ENCODE measurements around the gene KRT8.
A peak's percentile ranks its signal among the peaks of the same experiment; 100 is the strongest.

Gene KRT8

GRCh38 chr12:52909331-52909730, 4.5 kb upstream of the KRT8 start:
- H3K36me3 Mint-ChIP-seq (ENCODE audit: low read depth): no peaks in the 10 kb centered on the region
- no peaks in the 10 kb centered on the region for H3K9me3 Mint-ChIP-seq
- H3K4me3 Mint-ChIP-seq: no peak overlapping the region
- no peak overlapping the region for H3K27ac Mint-ChIP-seq
- TF ChIP-seq CTCF (IDR thresholded peaks at IDR 0.05): no peak
- peaks cover 56% of the 10 kb centered on the region for H3K4me1 Mint-ChIP-seq
- H3K27me3 Mint-ChIP-seq (ENCODE audit: low read depth, poor library complexity): peaks cover 12% of the 10 kb centered on the region
- DNase-seq: no peak

GRCh38 chr12:52907092-52907810, 2.4 kb upstream of the KRT8 start:
- Mint-ChIP-seq H3K36me3 (ENCODE audit: low read depth) (no peaks in the 10 kb centered on the region), H3K27me3 (ENCODE audit: low read depth, poor library complexity) (peaks cover 12% of the 10 kb centered on the region), H3K27ac (peak overlapping the region; percentile 72), H3K4me3 (no peak overlapping the region), H3K9me3 (no peaks in the 10 kb centered on the region), H3K4me1 (peaks cover 58% of the 10 kb centered on the region)
- no peak for DNase-seq
- no peak for TF ChIP-seq CTCF (IDR thresholded peaks at IDR 0.05)

- no peak for DNase-seq
- peak overlapping the region; percentile 64 for H3K27ac Mint-ChIP-seq
- peaks cover 12% of the 10 kb centered on the region for H3K27me3 Mint-ChIP-seq (ENCODE audit: low read depth, poor library complexity)
- no peak for TF ChIP-seq CTCF (IDR thresholded peaks at IDR 0.05)
- H3K4me3 Mint-ChIP-seq: peak overlapping the region; percentile 9
- H3K9me3 Mint-ChIP-seq: no peaks in the 10 kb centered on the region
- peaks cover 10% of the 10 kb centered on the region for H3K36me3 Mint-ChIP-seq (ENCODE audit: low read depth)
- peaks cover 65% of the 10 kb centered on the region for H3K4me1 Mint-ChIP-seq
Measured at GRCh38 chr12:52906191-52906601, 1.3 kb upstream of the KRT8 start.

- H3K36me3 Mint-ChIP-seq (ENCODE audit: low read depth): peaks cover 29% of the 10 kb centered on the region
- peak overlapping the region; percentile 92 for H3K4me3 Mint-ChIP-seq
- peaks cover 61% of the 10 kb centered on the region for H3K4me1 Mint-ChIP-seq
- H3K27me3 Mint-ChIP-seq (ENCODE audit: low read depth, poor library complexity): peaks cover 7% of the 10 kb centered on the region
- H3K9me3 Mint-ChIP-seq: no peaks in the 10 kb centered on the region
- peak; percentile 75 for DNase-seq
- no peak for TF ChIP-seq CTCF (IDR thresholded peaks at IDR 0.05)
- H3K27ac Mint-ChIP-seq: peak overlapping the region; percentile 94
Measured at GRCh38 chr12:52903855-52904508, 894 bp downstream of the KRT8 start.

- no peak overlapping the region for H3K27ac Mint-ChIP-seq
- peaks cover 29% of the 10 kb centered on the region for H3K36me3 Mint-ChIP-seq (ENCODE audit: low read depth)
- peaks cover 58% of the 10 kb centered on the region for H3K4me1 Mint-ChIP-seq
- H3K9me3 Mint-ChIP-seq: no peaks in the 10 kb centered on the region
- H3K4me3 Mint-ChIP-seq: peak overlapping the region; percentile 83
- TF ChIP-seq CTCF (IDR thresholded peaks at IDR 0.05): no peak
- DNase-seq: peak; percentile 89
- H3K27me3 Mint-ChIP-seq (ENCODE audit: low read depth, poor library complexity): peaks cover 4% of the 10 kb centered on the region
Measured at GRCh38 chr12:52903285-52903854, 1.5 kb downstream of the KRT8 start.
